Dermis blood vessel endothelial cell (primary cell): ENCODE measurements around the gene TM7SF2. TPM values are rescaled to one million over a fixed set of nuclear protein-coding genes. Genes with fewer than 3 reads are reported as not detected.
"Not testable (repeated sequence)": the region's sequence is repeated elsewhere in the genome, so short reads cannot be mapped to it uniquely, and the experiment has no call there.

Source experiments
- DNase-seq: peaks from one replicate; pipeline ENCODE4 v3.0.0; 2010
- total RNA-seq: library from RNA; depleted of rRNA; stranded (reverse); fragments of >200 nt; gene quantifications from 2 replicates; pipeline ENCODE4 v1.2.3, GENCODE V29; 2014

TM7SF2 gene
- total RNA-seq, 1 donor from 2014 or later, result 25.7 TPM

DNA sequence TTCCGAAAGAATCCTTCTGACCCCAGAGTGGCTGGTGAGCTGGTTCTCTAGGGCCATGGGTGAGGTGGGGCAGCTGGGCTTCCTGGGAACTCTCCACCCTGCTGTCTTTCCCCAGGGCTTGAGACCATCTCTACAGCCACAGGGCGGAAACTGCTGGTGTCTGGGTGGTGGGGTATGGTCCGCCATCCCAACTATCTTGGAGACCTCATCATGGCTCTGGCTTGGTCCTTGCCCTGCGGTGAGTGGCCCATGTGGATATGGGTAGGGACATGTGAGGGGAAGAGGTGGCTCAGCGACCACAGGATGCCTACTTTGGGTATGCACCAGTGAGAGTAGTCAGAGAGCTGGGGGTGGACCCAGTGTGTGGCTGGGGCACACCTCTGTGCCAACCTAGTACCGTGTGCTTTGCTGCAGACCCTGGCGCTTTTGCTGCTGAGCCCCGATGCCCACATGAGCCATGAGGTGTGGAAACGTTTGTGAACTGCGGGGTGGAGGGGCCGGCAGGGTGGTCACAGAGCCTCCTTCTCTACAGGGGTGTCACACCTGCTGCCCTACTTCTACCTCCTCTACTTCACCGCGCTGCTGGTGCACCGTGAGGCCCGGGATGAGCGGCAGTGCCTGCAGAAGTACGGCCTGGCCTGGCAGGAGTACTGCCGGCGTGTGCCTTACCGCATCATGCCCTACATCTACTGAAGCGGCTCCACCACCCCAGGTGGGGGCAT, 3.9 kb downstream of the TM7SF2 start:
- no peak for DNase-seq

DNA sequence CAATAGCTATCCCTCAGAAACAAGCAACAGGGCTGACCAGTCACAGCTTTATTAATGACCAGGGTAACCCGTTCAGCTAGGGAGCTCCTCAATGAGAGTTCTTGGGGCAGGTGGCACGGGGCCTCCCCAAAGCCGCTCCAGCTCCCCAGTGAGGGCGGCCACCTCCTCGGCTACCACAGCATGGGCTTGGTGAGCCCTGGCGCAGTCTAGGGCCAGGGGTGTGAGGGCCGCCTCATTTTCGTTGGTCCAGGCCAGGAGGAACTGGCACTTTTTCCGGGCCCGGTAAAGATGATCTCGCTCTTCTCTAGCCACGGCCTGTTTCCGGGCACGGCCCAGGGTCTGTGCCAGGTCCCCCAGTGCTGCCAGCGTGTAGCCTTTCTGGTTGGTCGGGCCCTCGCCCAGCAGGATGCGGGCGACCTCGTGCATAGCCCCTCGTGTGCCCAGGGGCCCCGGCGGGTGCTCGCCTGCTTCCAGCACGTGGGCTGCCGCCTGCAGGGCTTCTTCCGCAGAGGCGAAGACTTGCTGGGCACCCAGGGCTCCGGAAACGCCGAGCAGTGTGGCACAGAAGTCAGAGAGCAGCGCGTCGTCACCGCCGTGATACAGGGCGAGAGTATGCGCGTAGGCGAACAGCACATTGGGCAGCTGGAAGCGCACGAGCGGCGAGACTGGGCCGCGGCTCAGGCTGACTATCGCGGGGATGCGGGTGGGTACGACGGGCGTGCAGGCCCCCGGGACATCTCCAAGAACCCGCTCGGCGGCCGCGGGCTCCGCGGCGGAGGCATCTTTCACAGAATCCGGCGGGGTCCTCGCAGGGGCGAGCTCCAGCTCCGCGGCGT, 4.9 kb downstream of the TM7SF2 start:
- peak; percentile 60 for DNase-seq

GRCh38 chr11:65117206-65118096, 5.8 kb downstream of the TM7SF2 start, which contains the start of gene ZNHIT2:
ZNHIT2 (minus strand) TSS chr11:65117701; CDS start chr11:65117653, 48 bp downstream.
- DNase-seq, result peak; percentile 99

GRCh38 chr11:65118097-65118837, 6.6 kb downstream of the TM7SF2 start:
- DNase-seq, result no peak

DNA sequence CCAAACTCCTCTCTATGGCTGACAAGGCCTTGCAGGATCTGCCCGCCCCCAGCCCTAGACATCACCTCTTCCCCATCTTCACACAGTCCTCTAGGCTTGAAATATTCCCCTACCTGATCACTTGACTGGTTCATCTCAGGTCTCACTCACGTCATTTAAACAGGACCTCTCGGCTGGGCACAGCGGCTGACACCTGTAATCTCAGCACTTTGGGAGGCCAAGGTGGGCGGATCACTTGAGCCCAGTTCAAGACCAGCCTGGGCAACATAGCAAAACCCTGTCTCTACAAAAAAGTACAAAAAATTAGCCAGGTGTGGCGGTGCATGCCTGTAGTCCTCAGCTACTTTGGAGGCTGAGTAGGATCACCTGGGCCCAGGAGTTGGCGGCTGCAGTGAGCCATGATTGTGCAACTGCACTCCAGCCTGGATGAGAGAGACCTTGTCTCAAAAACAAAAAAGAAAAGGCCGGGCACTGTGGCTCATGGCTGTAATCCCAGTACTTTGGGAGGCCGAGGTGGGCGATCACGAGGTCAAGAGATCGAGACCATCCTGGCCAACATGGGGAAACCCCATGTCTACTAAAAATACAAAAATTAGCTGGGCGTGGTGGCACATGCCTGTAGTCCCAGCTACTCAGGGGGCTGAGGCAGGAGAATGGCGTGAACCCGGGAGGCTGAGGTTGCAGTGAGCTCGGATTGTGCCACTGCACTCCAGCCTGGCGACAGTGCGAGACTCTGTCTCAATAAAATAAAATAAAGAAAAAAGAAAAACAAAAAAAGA, 7.4 kb downstream of the TM7SF2 start:
- not testable (repeated sequence) for DNase-seq

- no peak for DNase-seq
These were observed 8.0 kb downstream of the TM7SF2 start for GRCh38 chr11:65119670-65119995.

GRCh38 chr11:65120831-65121230, 9.2 kb downstream of the TM7SF2 start:
- DNase-seq, result no peak

GRCh38 chr11:65121447-65121864, 9.8 kb downstream of the TM7SF2 start:
- peak; percentile 37 for DNase-seq

GRCh38 chr11:65121865-65122696, 10.4 kb downstream of the TM7SF2 start, which contains the start of the genes FAU and MRPL49:
FAU (minus strand) TSS chr11:65122134; CDS start chr11:65121813, 321 bp downstream.
MRPL49 (plus strand) TSS chr11:65122321; CDS start chr11:65122347, 26 bp downstream.
- peak; percentile 99 for DNase-seq

DNA sequence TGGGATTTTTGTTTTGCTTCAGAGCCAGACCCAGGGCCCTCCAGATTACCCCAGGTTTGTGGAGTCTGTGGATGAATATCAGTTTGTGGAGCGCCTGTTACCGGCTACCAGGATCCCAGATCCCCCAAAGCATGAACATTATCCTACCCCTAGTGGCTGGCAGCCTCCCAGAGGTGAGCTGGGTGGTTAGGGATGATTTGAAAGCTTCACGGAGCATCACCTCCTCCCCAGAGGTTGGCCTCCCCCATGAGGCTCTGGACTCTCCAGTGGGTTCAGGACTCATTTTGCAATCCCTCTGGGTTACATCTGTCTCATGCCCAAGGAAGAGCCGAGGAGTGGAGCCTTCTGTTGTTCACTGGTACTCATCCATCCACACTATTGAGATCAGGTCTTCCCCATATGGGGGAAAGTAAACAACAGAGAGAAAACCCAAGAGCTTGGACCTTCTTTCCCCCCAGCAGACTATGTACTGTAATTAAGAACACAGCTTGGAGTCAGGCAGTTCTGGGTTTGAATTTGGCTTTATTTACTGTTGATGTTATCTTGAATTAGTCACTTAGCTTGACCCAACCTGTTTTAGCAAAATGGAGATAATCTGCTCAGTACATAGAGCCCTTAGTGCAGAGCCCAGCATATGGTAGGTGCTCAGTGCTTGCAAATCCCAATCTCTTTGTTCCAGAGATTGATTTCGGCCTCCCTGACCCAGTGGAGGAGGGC, 13.0 kb downstream of the TM7SF2 start:
- DNase-seq, result no peak

GRCh38 chr11:65125197-65126056, 13.8 kb downstream of the TM7SF2 start:
- no peak for DNase-seq

GRCh38 chr11:65126624-65127274, 15.1 kb downstream of the TM7SF2 start:
- no peak for DNase-seq

- DNase-seq, result no peak
These were observed 16.0 kb downstream of the TM7SF2 start for GRCh38 chr11:65127473-65128181.

DNA sequence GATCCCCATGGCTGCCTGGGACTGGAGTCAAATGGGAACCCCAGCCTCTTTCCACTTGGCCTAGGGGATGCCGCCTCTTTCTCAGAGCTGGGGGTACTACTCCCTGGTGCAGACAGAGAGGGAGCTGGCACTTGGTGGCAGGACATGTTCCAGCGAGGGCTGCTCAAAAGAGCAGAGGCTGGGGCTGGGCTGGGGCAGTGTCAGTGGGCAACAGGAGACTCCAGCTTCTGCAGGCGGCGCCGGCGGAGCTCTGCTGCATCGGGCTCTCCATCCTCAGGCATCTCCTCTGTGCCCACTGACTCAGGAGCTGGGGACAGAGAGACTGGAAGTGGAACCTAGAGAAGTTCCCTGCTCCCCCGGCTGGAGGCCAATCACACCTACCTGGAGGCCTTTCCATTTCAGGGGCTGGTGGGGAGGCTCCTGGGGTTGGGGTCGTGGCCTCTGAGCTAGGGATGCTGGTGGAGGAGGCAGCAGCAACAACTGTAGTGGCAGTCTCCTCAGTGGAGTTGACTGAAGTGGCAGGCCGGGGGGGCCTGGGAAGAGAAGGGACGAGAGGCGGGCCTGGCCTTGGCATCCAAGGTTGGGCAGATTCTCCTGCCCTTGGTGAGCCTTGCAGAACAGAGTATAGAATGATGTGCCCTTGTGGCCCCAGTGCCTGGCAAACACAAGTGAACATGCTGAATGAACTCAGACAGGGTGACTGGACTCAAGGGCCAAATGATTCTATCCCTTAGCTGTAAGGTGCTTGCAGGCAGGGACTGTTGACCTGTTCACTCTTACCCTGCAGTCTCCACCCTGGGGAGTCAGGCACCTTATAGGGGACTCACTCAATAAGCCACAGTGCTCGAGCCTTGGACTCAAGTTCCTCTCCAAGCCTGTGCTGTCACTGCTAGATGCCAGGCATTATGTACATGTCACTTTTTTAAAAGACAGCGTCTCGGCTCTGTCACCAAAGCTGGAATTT, 16.8 kb downstream of the TM7SF2 start:
- DNase-seq, result no peak

DNA sequence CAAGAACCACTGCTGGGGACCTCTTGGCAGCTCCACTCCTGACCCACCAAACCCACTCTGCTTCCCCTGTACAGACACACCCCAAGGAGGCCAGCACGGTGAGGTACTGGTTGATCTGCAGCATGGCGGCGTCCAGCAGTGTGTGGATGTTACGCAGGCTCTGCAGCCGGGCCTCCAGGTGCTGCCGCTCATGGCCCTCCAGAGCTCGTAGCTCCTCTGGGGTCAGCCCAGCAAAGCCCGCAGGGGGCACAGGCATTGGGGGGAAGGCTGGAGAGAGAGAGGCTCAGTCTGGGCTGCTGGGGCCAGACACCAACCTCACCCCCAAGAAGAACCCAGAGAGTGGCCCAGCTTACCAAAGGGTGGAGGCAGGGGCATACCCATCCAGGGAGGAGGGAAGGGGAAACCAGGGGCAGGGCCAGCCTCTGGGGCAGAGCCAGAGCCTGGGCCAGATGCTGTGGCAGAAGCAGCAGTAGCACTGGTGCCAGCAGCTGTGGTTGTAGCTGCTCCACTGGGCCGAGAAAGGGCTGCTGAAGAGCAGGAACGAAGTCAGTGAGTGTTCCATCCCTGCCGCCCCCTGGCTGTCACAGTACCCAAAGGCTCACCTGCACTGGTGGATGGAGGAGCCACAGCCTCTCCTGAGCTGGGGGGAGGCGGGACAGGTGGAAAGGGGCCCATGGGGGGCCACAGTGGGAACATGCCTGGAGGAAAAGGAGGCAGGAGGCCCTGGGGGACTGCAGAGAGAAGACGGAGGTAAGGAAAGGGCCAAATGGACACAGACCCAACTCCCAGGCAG, 18.2 kb downstream of the TM7SF2 start:
- DNase-seq, result no peak
